Activated CD4-positive, CD25-positive, alpha-beta regulatory T cell treated with anti-CD3 and anti-CD28 coated beads, Interleukin-2, amount 50 U/mL, for 16 hours (primary cell): Measurements from ENCODE around the gene SGCG.

Experiments
- DNase-seq: peaks from one replicate; pipeline ENCODE4 v3.0.0-alpha.2; 2020; ENCODE audit warnings: low read depth, low spot score

SGCG gene

GRCh38 chr13:23330356-23330755 lies 149.6 kb downstream of the SGCG start:
- DNase-seq, result no peak

GRCh38 chr13:23339225-23339624 lies 158.4 kb downstream of the SGCG start:
- no peak for DNase-seq

GRCh38 chr13:23344931-23345595 lies 164.3 kb downstream of the SGCG start:
- DNase-seq, result no peak

GRCh38 chr13:23347601-23348000 lies 166.8 kb downstream of the SGCG start:
- DNase-seq, result no peak

- DNase-seq, result no peak
These were observed 167.7 kb downstream of the SGCG start for GRCh38 chr13:23348262-23349127.

GRCh38 chr13:23349161-23349897 lies 168.6 kb downstream of the SGCG start:
- DNase-seq, result no peak

GRCh38 chr13:23350009-23350408 lies 169.2 kb downstream of the SGCG start:
- DNase-seq, result no peak

- DNase-seq, result no peak
These were observed 171.4 kb downstream of the SGCG start for GRCh38 chr13:23352161-23352560.

GRCh38 chr13:23354520-23354919 lies 173.7 kb downstream of the SGCG start:
- no peak for DNase-seq

- DNase-seq, result no peak
These were observed 175.6 kb downstream of the SGCG start for GRCh38 chr13:23356368-23356767.

- DNase-seq, result no peak
These were observed 176.6 kb downstream of the SGCG start for GRCh38 chr13:23357349-23357748.

- no peak for DNase-seq
These were observed 179.1 kb downstream of the SGCG start for GRCh38 chr13:23359882-23360281.

- DNase-seq, result no peak
These were observed 184.9 kb downstream of the SGCG start for GRCh38 chr13:23365652-23366051.

- no peak for DNase-seq
These were observed 187.1 kb downstream of the SGCG start for GRCh38 chr13:23367907-23368306.

- DNase-seq, result no peak
These were observed 191.6 kb downstream of the SGCG start for GRCh38 chr13:23372264-23372906.
